Suprapubic skin (tissue), 4 donors: ENCODE measurements around the gene RIC3. TPM values are rescaled to one million over a fixed set of nuclear protein-coding genes. Genes with fewer than 3 reads are reported as not detected.

Experiments used
- DNase-seq, 2 donors: peaks; one replicate each; pipeline ENCODE4 v3.0.0-alpha.2; 2019; ENCODE audit warnings: low spot score in 2 of 2
- H3K27ac ChIP-seq: fragments of 200-600 bp; sonication (generic); one replicate; pipeline ENCODE4 v1.5.1; 2019
- H3K27me3 ChIP-seq: fragments of 200-600 bp; sonication (generic); one replicate; pipeline ENCODE4 v1.5.1; 2019
- H3K36me3 ChIP-seq: fragments of 200-600 bp; sonication (generic); one replicate; pipeline ENCODE4 v1.5.1; 2019
- H3K4me1 ChIP-seq: fragments of 200-600 bp; sonication (generic); one replicate; pipeline ENCODE4 v1.5.1; 2019
- H3K4me3 ChIP-seq: fragments of 200-600 bp; sonication (generic); one replicate; pipeline ENCODE4 v1.5.1; 2019; ENCODE audit warnings: mild to moderate bottlenecking
- H3K9me3 ChIP-seq: fragments of 200-600 bp; sonication (generic); one replicate; pipeline ENCODE4 v1.5.1; 2019
- EP300 ChIP-seq: sonication (generic); formaldehyde crosslinking; IDR thresholded peaks from one replicate; pipeline ENCODE4 v1.6.1; 2017; ENCODE audit warnings: antibody characterized with exemption
- POLR2A ChIP-seq, 2 donors: fragments of 450-650 bp; IDR thresholded peaks; one replicate each; pipeline ENCODE4 v1.6.1; 2017; ENCODE audit warnings: antibody characterized with exemption in 2 of 2, mild to moderate bottlenecking in 2 of 2, moderate library complexity in 2 of 2
- POLR2AphosphoS5 ChIP-seq, 3 donors: sonication (generic); formaldehyde crosslinking; IDR thresholded peaks; one replicate each; pipeline ENCODE4 v1.6.1; 2017; ENCODE audit warnings: antibody characterized with exemption in 3 of 3
- WGBS: methylation state at CpG from one replicate; pipeline ENCODE4 v1.1.5; 2018; 5-methylcytosine and 5-hydroxymethylcytosine counted together
- total RNA-seq, 4 donors: library from RNA; depleted of rRNA; stranded (reverse); fragments of >200 nt; gene quantifications; one replicate each; pipeline ENCODE4 v1.1.0, GENCODE V29; 2016
- TF ChIP-seq, protein P1 (sequence below), 2 donors: fragments of 200-600 bp in 1 of 2; fragments of 450-650 bp in 1 of 2; sonication (generic) in 1 of 2; IDR thresholded peaks; one replicate each; pipeline ENCODE4 v1.5.1; 2016 to 2019; ENCODE audit warnings: antibody characterized with exemption in 2 of 2, mild to moderate bottlenecking in 1 of 2, moderate library complexity in 1 of 2

Gene RIC3
- total RNA-seq, 4 donors from 2014 or later = 20.5 to 118 (median 35.1) TPM

DNA sequence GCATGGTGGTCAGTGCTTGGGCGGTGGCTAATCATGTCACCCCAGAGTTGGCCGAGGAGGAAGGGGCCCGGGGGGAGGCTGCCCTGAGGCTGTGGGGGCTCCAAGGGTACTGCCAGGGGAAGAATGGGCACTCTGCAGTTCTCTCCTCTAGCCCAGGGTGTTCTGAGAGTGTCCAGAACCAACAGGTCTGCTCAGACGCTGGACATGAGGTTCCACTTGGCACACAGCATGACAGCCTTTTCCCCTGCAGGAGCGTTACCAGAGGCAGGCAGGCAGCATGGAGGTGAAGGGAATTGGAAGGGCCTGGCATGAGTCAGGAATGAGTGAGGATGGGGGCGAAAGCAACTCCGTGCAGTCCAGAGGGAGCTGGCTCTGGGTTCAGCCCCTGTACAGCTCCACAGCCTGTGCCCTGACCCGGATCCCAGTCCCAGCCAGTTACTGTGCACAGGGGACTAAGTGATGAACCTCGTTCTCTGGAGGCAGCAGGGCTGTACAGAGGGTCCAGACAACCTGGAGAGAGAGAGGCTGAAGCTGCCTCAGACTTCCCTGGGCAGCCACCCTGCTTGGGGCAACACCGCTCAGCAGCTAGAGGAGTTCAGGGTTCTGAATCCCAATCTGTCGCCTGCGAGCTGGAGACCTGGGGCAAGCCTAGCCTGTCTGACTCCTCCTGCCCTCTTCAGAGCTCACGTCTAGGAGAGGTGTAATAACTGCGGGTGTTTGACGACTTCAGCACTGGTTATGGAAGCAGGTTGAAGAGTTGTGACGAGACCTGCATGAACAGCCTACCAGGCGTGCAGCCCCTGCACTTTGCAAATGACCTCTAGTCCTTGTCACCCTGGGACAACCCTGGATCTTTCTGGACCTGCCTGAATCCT is 102.6 kb downstream of the RIC3 start:
- peak in 1 of 2 donors; percentile 56 for DNase-seq
- Histone ChIP-seq H3K9me3 (no peaks in the 10 kb centered on the region), H3K4me3 (no peak overlapping the region), H3K27me3 (no peaks in the 10 kb centered on the region), H3K36me3 (no peaks in the 10 kb centered on the region), H3K27ac (no peak overlapping the region), H3K4me1 (peaks cover 33% of the 10 kb centered on the region)
- TF ChIP-seq EP300 = no peak
- no peak for TF ChIP-seq POLR2A (IDR thresholded peaks at IDR 0.05)
- TF ChIP-seq POLR2AphosphoS5 (IDR thresholded peaks at IDR 0.05) = no peak
- TF ChIP-seq, protein P1, sequence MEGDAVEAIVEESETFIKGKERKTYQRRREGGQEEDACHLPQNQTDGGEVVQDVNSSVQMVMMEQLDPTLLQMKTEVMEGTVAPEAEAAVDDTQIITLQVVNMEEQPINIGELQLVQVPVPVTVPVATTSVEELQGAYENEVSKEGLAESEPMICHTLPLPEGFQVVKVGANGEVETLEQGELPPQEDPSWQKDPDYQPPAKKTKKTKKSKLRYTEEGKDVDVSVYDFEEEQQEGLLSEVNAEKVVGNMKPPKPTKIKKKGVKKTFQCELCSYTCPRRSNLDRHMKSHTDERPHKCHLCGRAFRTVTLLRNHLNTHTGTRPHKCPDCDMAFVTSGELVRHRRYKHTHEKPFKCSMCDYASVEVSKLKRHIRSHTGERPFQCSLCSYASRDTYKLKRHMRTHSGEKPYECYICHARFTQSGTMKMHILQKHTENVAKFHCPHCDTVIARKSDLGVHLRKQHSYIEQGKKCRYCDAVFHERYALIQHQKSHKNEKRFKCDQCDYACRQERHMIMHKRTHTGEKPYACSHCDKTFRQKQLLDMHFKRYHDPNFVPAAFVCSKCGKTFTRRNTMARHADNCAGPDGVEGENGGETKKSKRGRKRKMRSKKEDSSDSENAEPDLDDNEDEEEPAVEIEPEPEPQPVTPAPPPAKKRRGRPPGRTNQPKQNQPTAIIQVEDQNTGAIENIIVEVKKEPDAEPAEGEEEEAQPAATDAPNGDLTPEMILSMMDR (IDR thresholded peaks at IDR 0.05) = no peak
- 79% methylated on average over 10 of the region's 17 CpGs for WGBS

DNA sequence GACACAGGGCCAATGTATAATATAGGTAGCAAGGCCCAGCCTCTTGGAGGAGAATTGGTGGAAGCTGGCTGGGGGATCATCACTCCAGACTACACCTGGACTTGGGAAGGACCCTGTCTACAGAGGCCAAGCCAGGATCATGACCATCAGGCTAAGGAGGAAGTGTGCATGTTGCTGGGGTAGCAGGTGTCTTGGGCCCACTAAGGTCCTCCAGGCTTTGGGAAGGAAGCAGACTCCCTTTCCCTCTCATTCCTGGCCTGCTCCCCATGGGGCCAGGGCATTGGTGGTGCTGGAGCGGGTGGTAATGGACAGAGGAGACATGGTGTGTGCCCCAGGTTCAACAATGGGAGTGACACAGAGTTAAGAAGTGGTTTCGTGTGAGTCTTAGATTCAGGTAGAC is 103.8 kb downstream of the RIC3 start:
- DNase-seq = peak in 1 of 2 donors; percentile 21
- no peaks in the 10 kb centered on the region for H3K9me3 ChIP-seq
- no peak overlapping the region for H3K4me3 ChIP-seq
- no peaks in the 10 kb centered on the region for H3K36me3 ChIP-seq
- H3K4me1 ChIP-seq = peaks cover 41% of the 10 kb centered on the region
- TF ChIP-seq EP300 = no peak
- no peak for TF ChIP-seq POLR2AphosphoS5 (IDR thresholded peaks at IDR 0.05)
- H3K27me3 ChIP-seq = no peaks in the 10 kb centered on the region
- 100% methylated on average over 2 of the region's 2 CpGs for WGBS
- H3K27ac ChIP-seq = no peak overlapping the region

DNA sequence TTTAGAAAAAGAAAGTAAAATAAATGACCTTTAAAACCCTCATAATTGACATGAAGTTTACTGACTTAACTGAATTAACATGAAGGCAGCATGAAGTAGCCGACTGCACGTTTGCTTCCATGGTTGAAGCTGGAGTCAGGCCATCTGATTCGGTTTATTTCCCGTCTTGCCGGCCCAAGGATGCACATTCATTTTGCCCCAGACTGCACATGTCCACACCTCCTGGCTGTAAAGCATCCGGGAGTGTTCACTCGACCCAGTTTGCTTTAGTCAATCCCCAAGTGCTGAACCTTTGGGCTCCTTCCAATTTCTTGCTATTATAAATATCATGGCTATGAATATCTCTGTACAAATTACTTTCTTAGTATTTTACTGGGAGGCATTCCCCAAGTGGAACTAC is 105.5 kb downstream of the RIC3 start:
- Histone ChIP-seq H3K27me3 (no peaks in the 10 kb centered on the region), H3K4me3 (no peak overlapping the region), H3K36me3 (no peaks in the 10 kb centered on the region), H3K4me1 (peaks cover 37% of the 10 kb centered on the region), H3K27ac (no peak overlapping the region), H3K9me3 (no peaks in the 10 kb centered on the region)
- 56% methylated on average over 7 of the region's 7 CpGs for WGBS
- peak in 1 of 2 donors; percentile 37 for DNase-seq
- no peak for TF ChIP-seq POLR2A (IDR thresholded peaks at IDR 0.05)

DNA sequence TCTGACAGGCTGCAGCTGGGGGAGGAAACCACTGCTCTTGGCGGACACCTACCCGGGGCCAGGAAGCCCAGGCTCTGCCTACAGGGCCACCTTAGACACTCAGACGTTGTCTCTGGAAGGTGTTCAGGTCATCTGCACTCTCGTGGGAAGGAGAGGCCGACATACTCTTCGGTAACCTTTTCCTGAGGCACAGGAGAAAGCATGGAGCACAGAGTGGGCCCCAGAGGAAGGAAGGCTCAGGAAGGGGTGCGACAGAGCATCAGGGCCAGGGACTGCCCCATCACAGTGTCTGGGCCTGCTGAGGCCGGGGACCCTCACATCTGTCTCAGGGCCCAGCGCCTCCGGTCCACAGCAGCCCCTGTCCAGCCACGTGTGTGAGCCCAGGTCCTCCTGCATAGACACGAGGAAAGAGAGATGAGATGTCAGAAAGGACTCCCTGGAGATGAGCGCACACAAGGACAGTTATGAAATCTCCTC is 106.0 kb downstream of the RIC3 start:
- Histone ChIP-seq H3K4me3 (no peak overlapping the region), H3K9me3 (no peaks in the 10 kb centered on the region), H3K4me1 (peaks cover 32% of the 10 kb centered on the region), H3K36me3 (no peaks in the 10 kb centered on the region), H3K27ac (peak overlapping the region; percentile 34), H3K27me3 (no peaks in the 10 kb centered on the region)
- 82% methylated on average over 11 of the region's 13 CpGs for WGBS
- peak in 1 of 2 donors; percentile 49 for DNase-seq
- no peak for TF ChIP-seq EP300
- TF ChIP-seq POLR2A (IDR thresholded peaks at IDR 0.05) = no peak
- TF ChIP-seq, protein P1 (IDR thresholded peaks at IDR 0.05) = no peak
- TF ChIP-seq POLR2AphosphoS5 (IDR thresholded peaks at IDR 0.05) = no peak

DNA sequence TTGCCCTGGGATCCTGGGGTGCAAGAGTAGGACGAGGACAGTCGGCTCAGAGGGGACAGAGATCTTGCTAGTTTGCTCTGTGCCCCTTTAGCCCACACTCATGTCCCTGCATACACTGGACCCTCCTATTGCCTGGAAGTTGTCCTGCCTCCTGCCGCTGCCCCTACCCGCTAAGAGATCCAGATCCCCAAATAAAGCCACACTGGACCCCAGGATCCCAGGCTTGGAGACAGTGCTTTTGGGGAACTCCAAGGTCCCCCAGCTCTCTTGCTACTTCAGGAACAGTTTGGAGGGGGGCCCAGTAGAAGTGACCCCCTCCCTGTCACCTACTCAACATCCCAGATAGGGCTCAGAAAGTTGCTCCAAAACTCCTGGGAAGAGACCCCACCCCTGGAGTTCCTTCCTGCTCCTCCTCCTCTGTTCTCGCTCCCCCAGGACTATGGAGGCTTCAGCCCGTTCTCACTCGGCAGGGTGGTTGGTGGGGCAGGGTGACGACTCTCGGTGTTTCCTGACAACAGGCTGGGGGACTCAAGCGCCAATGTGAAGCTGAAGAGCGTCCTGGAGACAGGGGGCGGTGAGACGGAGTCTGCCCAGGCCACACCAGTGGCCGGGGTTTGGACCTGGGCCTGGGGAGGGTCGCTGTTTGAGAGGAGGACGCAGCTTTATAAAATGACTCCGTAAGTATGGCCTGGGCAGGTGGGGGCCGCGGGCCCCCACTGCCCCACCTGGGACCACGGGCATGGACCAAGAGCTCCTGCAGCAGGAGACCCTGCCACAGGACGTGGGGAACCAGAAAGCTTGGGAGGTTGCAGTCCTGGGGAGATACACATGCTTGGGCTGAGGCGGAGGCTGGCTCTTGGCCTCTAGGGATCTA is 107.0 kb downstream of the RIC3 start:
- DNase-seq = peak in 1 of 2 donors; percentile 46
- no peaks in the 10 kb centered on the region for H3K36me3 ChIP-seq
- H3K4me1 ChIP-seq = peaks cover 32% of the 10 kb centered on the region
- H3K4me3 ChIP-seq = no peak overlapping the region
- peak overlapping the region; percentile 34 for H3K27ac ChIP-seq
- H3K9me3 ChIP-seq = no peaks in the 10 kb centered on the region
- no peaks in the 10 kb centered on the region for H3K27me3 ChIP-seq
- WGBS = 92% methylated on average over 21 of the region's 22 CpGs
- TF ChIP-seq, protein P1 (IDR thresholded peaks at IDR 0.05) = no peak
- TF ChIP-seq POLR2A (IDR thresholded peaks at IDR 0.05) (no peak), POLR2AphosphoS5 (IDR thresholded peaks at IDR 0.05) (no peak), EP300 (no peak)
